HEK293T (cell line): ENCODE results near the gene SLAMF7.

Experiments used
- BHLHE40 ChIP-seq: fragments of 450-650 bp; IDR thresholded peaks from 2 replicates; pipeline ENCODE4 v1.6.1; 2016; ENCODE audit warnings: mild to moderate bottlenecking, moderate library complexity, borderline replicate concordance
- FOXM1 ChIP-seq: fragments of 450-650 bp; IDR thresholded peaks from 2 replicates; pipeline ENCODE4 v1.6.1; 2017; ENCODE audit warnings: mild to moderate bottlenecking, borderline replicate concordance
- NFRKB ChIP-seq: fragments of 450-650 bp; IDR thresholded peaks from 2 replicates; pipeline ENCODE4 v1.6.1; 2016; ENCODE audit warnings: mild to moderate bottlenecking, moderate library complexity

DNA sequence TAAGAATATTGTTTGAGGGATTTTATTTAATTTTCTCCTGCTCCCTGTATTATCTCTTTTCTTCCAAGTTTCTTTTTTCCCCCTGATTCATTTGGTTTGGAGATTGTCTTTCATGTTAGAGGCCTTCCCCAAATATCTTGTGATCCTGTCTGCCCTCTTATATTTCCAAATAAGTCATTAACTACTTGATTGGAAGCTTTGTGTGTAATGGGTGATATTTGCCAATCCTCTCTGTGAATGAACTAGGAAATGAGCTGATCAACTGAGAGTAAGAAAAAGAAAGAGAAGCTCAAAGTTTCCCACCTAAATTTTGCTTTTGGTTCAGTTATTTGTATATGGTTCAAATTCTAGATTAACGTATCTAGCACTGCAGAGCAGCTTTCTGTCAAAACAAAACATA lies 33.3 kb downstream of the SLAMF7 start:
- TF ChIP-seq NFRKB: no peak
- no peak for TF ChIP-seq FOXM1
- no peak for TF ChIP-seq BHLHE40
